ENCODE results near the gene TBC1D19.

TBC1D19 gene

DNA sequence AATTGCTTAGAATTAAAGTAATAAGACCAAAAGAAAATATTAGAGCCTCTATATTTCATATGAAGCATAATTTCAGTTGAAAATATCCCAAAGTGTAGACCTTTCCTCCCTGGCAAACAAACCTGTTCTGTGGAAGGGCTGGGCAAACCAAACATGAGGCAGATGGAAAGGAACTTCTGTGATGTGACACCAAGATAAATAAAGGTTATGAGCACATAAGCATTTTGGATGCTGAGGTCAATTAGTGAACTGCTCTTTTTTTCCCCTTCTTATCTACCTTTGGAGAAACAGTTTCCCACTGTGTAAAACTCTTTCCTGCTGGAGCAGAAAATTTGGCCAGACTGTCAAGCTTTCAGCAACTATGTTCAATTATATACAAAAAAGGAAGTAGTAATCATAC is 167.1 kb downstream of the TBC1D19 start:
- no peak overlapping the region for H3K4me3 ChIP-seq (ENCODE audit: low read depth, low read length)
- DNase-seq (ENCODE audit: low read depth), result peak; percentile 32
- TF ChIP-seq, protein P1, sequence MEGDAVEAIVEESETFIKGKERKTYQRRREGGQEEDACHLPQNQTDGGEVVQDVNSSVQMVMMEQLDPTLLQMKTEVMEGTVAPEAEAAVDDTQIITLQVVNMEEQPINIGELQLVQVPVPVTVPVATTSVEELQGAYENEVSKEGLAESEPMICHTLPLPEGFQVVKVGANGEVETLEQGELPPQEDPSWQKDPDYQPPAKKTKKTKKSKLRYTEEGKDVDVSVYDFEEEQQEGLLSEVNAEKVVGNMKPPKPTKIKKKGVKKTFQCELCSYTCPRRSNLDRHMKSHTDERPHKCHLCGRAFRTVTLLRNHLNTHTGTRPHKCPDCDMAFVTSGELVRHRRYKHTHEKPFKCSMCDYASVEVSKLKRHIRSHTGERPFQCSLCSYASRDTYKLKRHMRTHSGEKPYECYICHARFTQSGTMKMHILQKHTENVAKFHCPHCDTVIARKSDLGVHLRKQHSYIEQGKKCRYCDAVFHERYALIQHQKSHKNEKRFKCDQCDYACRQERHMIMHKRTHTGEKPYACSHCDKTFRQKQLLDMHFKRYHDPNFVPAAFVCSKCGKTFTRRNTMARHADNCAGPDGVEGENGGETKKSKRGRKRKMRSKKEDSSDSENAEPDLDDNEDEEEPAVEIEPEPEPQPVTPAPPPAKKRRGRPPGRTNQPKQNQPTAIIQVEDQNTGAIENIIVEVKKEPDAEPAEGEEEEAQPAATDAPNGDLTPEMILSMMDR (IDR thresholded peaks at IDR 0.05; ENCODE audit: control insufficient read depth, extremely low read depth, insufficient read depth), result no peak

DNA sequence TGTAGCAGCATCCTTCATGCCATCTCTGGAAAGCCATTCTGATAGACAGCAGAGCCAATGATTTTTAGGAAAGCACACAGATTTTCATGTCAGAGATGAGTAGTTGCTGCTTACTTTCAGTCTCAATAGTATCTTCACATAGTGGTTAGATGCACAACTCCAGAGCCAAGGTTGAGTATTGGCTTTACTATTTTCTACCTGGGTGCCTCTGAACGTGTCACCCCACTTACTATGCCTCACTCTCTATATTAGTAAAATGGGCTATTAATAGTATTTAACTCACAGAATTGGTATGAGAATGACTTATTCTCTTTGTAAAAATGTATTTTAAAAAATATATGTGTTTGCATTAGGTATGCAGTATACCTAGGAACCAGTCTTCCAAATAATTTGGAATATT is 168.0 kb downstream of the TBC1D19 start:
- no peak for DNase-seq (ENCODE audit: low read depth)
- H3K4me3 ChIP-seq (ENCODE audit: low read depth, low read length), result no peak overlapping the region
- TF ChIP-seq, protein P1 (IDR thresholded peaks at IDR 0.05; ENCODE audit: control insufficient read depth, extremely low read depth, insufficient read depth), result no peak

DNA sequence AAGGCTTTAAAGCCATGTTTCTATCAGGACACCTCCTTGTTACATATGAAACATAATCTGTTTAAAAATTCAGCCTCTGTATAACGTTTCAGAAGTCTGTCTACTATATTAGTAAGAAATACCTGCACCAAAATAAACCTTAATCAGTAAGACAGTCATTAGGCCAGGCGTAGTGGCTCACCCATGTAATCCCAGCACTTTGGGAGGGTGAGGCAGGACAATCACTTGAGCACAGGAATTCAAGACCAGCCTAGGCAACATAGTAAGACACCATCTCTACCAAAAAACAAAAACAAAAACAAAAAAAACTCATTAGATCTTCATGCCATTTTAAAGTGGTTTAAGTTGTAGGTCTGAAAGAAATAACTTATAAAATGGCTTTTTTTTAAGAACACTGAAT is 169.3 kb downstream of the TBC1D19 start:
- TF ChIP-seq, protein P1 (IDR thresholded peaks at IDR 0.05; ENCODE audit: control insufficient read depth, extremely low read depth, insufficient read depth), result no peak
- no peak for DNase-seq (ENCODE audit: low read depth)
- no peak overlapping the region for H3K4me3 ChIP-seq (ENCODE audit: low read depth, low read length)

DNA sequence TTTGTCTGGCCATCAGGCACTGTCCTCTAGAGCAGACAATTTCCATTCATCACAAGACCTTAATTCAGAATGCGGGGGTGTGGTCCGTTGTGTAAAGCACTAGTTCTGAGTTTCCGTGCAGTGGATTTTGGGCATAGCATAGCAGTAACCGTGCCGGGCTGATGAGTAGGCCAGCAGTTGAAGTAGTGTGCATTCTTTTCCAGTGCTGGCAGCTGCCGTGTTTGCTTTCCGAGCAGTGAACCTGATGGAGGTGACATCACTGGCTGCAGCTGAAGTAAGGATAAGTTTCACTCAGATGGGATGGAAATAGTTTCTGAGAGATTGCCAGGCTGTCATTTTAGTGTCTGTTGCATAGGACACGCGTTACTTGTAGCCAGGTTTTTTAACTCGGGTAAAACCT is 169.7 kb downstream of the TBC1D19 start:
- TF ChIP-seq, protein P1 (IDR thresholded peaks at IDR 0.05; ENCODE audit: control insufficient read depth, extremely low read depth, insufficient read depth), result no peak
- H3K4me3 ChIP-seq (ENCODE audit: low read depth, low read length), result no peak overlapping the region
- DNase-seq (ENCODE audit: low read depth), result peak; percentile 54

DNA sequence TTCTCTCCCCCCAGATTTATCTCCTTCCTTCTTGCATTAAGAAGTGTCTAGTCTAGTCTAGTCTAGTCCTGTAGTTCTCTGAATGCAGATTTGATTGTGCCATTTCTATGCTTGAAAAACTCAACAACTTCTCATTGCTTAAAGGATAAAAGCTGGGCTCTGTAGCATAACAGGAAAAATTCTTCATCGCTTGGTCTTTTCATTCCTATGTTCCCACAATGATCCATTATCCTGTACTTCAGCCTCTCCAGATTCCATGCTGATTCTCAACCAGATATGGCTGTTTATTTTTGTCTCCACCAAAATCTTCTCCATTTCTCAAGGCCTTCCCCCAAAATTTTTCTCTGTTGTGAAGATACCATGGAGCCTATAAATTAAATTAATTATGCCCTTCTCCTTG is 173.9 kb downstream of the TBC1D19 start:
- H3K4me3 ChIP-seq (ENCODE audit: low read depth, low read length), result no peak overlapping the region
- no peak for DNase-seq (ENCODE audit: low read depth)
- TF ChIP-seq, protein P1 (IDR thresholded peaks at IDR 0.05; ENCODE audit: control insufficient read depth, extremely low read depth, insufficient read depth), result no peak

DNA sequence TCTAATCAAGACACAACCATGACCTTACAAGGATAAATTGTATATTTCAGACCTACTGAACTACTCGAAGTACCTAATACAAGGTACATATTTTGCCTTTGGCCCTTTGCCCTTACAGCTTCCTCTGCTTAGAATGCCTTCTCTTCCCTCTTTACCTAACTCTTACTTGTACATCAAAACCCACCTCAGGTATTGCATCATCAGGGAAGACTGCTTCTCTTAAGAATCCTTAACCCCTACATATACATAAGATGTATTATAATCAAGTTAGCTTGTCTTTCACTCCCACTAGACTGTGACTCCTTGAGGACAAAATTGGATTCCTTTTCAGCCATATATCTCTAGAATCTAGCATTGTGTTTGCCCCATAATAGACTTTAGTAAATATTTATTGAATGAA is 175.0 kb downstream of the TBC1D19 start:
- H3K4me3 ChIP-seq (ENCODE audit: low read depth, low read length), result no peak overlapping the region
- no peak for DNase-seq (ENCODE audit: low read depth)
- TF ChIP-seq, protein P1 (IDR thresholded peaks at IDR 0.05; ENCODE audit: control insufficient read depth, extremely low read depth, insufficient read depth), result no peak

DNA sequence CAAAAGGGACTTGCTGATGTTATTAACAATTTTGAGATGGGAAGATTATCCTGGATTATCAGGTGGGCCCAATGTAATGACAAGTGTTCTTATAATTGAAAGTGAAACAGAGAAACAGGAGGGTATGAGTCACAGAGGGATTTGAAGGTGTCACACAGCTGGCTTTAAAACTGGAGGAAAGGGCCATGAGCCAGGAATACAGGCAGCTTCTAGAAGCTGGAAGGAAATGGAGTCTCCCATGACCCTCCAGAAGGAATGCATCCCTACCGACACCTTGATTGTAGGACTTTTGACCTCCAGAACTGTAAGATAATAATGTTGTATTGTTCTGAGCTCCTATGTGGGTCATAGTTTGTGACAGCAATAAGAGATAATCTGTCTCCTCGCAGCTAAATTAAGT is 178.8 kb downstream of the TBC1D19 start:
- DNase-seq (ENCODE audit: low read depth), result peak; percentile 14
- no peak overlapping the region for H3K4me3 ChIP-seq (ENCODE audit: low read depth, low read length)
- TF ChIP-seq, protein P1 (IDR thresholded peaks at IDR 0.05; ENCODE audit: control insufficient read depth, extremely low read depth, insufficient read depth), result no peak

All from LNCaP clone FGC (cell line).